GM19328 (cell line): ENCODE data around the gene BRSK2.
"Not testable (repeated sequence)": the region's sequence is repeated elsewhere in the genome, so short reads cannot be mapped to it uniquely, and the experiment has no call there.

ENCODE experiments used
- ATAC-seq: cut with Tn5 transposase; IDR thresholded peaks from one replicate; pipeline ENCODE4 v1.9.1; 2021; ENCODE audit warnings: mild to moderate bottlenecking, moderate library complexity; ENCODE audit not compliant: unreplicated experiment

The BRSK2 gene

GRCh38 chr11:1354125-1354938 lies 35.4 kb upstream of the BRSK2 start:
- no peak for ATAC-seq

- no peak for ATAC-seq
Observed at GRCh38 chr11:1356007-1356435, 33.7 kb upstream of the BRSK2 start.

DNA sequence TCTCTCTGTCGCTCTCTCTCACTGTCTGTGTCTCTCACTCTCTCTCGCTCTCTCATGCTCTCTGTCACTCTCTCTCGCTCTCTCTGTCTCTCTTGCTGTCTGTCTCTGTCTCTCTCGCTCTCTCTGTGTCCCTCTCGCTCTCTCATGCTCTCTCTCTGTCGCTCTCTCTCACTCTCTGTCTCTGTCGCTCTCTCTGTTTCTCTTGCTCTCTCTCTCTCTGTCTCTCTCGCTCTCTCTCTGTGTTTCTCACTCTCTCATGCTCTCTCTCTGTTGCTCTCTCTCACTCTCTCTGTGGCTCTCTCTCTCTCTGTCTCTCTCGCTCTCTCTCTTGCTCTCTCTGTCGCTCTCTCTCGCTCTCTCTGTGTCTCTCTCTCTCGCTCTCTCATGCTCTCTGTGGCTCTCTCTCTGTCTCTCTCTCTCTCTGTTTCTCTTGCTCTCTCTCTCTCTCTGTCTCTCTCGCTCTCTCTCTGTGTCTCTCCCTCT lies 33.2 kb upstream of the BRSK2 start:
- ATAC-seq = no peak

DNA sequence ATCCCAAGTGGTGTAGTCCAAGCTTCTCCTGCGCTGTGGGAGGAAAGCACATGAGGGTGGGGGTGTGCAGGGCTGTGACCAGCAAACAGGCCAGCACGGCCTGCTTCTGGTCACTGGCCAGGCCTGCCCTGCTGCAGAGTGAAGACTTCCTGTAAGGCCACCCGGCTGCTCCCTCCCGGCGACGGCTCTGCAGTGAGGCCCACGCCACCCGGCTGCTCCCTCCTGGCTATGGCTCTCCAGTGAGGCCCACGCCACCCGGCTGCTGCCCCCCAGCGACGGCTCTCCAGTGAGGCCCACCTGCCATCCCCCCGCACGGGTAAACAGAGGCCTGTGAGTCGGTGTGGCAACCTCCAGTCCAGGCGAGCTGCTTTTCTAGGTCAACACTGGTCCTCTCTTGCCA lies 31.4 kb upstream of the BRSK2 start:
- no peak for ATAC-seq

GRCh38 chr11:1358931-1359330 lies 30.8 kb upstream of the BRSK2 start:
- not testable (repeated sequence) for ATAC-seq

DNA sequence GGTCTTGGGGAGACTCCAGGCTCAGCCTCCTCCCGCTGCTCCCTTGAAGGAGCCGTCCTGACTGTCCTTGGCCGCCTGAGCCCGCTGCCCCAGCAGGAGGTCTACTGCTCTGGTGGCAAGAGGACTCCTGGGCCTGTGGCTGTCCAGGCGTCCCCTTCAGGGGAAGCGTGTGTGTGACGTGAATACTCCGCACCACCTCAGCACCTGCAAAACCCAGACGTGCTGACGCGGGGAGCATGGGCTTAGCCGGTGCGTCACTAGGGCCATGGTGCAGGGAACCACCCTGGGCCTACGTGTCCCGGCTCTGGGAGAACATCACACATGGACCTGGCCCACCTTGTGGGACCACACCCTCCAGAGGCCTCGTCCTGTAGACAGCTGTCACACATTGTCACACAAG lies 30.2 kb upstream of the BRSK2 start:
- no peak for ATAC-seq

DNA sequence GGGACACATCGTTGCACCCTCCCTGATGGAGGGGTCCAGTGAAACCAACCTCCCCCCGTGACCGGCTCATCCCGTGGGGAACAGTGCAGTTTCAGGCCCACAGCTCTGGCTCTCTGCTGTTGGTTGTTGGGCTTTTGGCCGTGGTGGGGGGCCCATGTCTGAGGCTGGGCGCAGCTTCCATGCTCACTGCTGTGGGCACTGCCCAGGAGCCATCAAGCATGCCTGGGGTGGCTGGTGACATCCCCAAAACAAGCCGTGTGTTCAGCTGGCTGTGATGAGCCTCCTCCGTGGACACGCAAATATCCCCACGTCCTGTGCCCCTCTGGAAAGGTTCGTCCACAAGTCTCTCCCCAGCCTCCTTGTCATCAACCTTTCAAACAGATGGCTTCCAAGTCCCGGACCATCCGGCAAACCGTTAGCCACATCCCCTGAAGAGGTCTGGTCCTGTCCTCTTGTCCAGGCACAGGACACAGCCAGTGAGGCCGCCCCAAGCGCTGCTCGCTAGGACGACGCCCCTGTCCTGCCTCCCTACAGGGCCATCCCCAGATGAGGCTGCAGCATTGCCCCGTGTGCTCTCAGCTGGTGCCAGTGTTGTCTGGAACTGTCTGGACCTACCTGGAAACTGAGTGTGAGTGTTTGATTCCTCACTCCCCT lies 29.4 kb upstream of the BRSK2 start:
- ATAC-seq = no peak

GRCh38 chr11:1360835-1361357 lies 28.8 kb upstream of the BRSK2 start:
- ATAC-seq = no peak

DNA sequence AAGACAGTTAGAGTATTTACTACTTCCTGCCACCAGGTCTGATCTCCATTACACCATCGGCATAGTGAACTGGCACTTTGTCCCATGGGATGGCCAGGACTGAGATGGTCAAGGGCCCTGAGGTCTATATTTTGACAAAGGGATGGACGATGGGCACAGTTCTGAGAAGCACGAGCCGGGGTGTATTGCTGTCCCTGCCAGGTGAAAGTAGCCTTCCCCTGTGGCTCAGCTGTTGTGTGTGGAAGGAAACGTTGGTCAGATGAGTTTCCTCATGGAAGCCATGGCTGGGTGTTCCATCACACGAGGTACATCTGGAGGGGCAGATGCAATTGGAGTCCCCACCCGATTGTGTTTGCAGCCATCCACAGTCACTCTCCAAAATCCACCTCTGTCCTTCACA lies 27.9 kb upstream of the BRSK2 start:
- no peak for ATAC-seq

GRCh38 chr11:1367721-1368120 lies 22.0 kb upstream of the BRSK2 start:
- no peak for ATAC-seq

GRCh38 chr11:1368216-1368615 lies 21.5 kb upstream of the BRSK2 start:
- no peak for ATAC-seq

GRCh38 chr11:1368966-1369365 lies 20.8 kb upstream of the BRSK2 start:
- no peak for ATAC-seq

DNA sequence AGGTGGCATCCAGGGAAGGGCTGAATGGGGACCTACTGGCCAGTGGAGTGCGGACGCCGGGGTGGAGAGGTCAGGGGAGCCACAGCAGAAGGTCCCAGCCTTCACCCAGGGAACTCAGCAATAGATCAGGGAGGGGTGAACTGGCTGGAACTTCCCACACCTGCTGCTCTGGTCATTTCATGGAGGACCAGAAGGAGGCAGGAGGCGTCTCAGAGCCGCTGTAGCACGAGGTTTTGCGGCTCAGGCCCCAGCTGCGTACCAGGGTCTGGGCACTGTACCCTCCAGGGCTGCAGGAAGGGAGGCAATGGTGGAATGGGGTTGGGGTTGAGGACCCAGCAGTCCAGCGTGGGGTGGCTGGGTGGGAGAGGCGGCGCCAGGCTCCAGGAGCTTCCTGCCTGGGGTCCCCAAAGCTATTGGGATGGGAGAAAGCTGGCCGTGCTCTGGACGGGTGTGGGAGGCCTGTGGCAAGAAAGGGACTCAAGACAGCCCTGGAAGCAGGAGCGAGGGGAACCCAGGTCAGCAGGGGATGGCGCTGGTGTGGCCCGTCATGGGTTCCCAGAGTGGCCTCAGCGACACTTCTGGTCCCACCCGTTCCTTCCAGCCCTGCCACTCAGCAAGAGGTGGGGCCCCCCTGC lies 20.2 kb upstream of the BRSK2 start:
- ATAC-seq = no peak

- no peak for ATAC-seq
Observed at GRCh38 chr11:1370186-1371025, 19.3 kb upstream of the BRSK2 start.

DNA sequence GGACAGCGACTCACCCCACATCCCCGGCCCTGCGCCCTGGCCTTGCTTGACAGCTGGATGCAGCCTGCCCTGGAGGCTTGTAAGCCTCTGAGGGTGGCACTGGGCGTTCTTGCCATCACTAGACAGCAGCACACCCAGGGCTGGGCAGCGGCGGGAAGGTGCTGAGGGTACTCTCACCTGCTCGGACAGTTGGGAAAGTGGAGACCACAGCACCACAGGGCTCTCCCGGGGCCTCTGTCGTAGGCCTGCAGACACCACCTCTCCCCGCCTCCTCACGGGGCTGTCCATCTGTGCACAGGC lies 18.8 kb upstream of the BRSK2 start:
- ATAC-seq = no peak

- no peak for ATAC-seq
Observed at GRCh38 chr11:1371377-1371776, 18.4 kb upstream of the BRSK2 start.

- no peak for ATAC-seq
Observed at GRCh38 chr11:1371836-1372465, 17.8 kb upstream of the BRSK2 start.

GRCh38 chr11:1372660-1373059 lies 17.1 kb upstream of the BRSK2 start:
- no peak for ATAC-seq

- no peak for ATAC-seq
Observed at GRCh38 chr11:1373536-1374214, 16.1 kb upstream of the BRSK2 start.
